Subcutaneous abdominal adipose tissue (tissue), 5 donors: Measurements from ENCODE around the gene UBASH3A.

ENCODE experiments used
- H3K27ac ChIP-seq: one replicate; pipeline ENCODE4 v1.7.0; 2013; ENCODE audit warnings: low read depth, mild to moderate bottlenecking, inconsistent platforms, low read length, moderate library complexity
- H3K27me3 ChIP-seq, 5 donors: one replicate each; pipeline ENCODE4 v1.7.0; 2013; ENCODE audit warnings: low read length in 5 of 5, inconsistent platforms in 1 of 5; ENCODE audit not compliant: control insufficient read depth in 5 of 5, insufficient read depth in 4 of 5
- H3K36me3 ChIP-seq, 5 donors: one replicate each; pipeline ENCODE4 v1.7.0; 2013; ENCODE audit warnings: low read length in 5 of 5; ENCODE audit not compliant: control insufficient read depth in 5 of 5, insufficient read depth in 5 of 5
- H3K4me1 ChIP-seq, 5 donors: one replicate each; pipeline ENCODE4 v1.7.0; 2013; ENCODE audit warnings: low read length in 5 of 5, mild to moderate bottlenecking in 3 of 5, moderate library complexity in 1 of 5; ENCODE audit not compliant: control insufficient read depth in 5 of 5, insufficient read depth in 5 of 5
- H3K4me3 ChIP-seq, 5 donors: one replicate each; pipeline ENCODE4 v1.7.0; 2013; ENCODE audit warnings: low read length in 5 of 5, low read depth in 1 of 5
- H3K9ac ChIP-seq, 5 donors: one replicate each; pipeline ENCODE4 v1.7.0; 2013; ENCODE audit warnings: low read length in 5 of 5, mild to moderate bottlenecking in 4 of 5, moderate library complexity in 3 of 5
- H3K9me3 ChIP-seq, 5 donors: one replicate each; pipeline ENCODE4 v1.7.0; 2013; ENCODE audit warnings: low read length in 5 of 5; ENCODE audit not compliant: control insufficient read depth in 5 of 5
- donor health status: healthy.
- donor health status: healthy.
- donor health status: healthy.
- donor health status: healthy.
- donor health status: healthy.

The UBASH3A gene

DNA sequence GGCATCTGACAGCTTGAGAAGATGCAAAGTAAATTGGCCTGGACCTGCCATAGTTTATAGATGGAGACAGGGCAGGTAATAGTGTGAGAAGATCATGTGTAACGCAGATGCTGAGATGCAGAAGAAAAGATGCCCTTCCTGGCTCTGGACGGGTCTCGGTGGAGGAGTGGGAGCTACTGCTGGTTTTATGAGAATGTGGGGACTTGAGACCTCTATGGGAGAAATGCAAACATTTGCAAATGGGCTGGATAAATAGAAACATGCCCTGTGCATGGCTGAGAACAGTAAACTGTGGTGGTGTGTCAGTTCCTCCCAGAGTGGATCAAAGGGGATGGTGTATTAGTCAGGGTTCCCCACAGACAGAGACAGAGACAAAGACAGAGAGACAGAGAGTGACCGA is 21.9 kb downstream of the UBASH3A start:
- Histone ChIP-seq H3K27ac (no peak overlapping the region), H3K36me3 (no peaks in the 10 kb centered on the region), H3K27me3 (peaks cover 0 to 28% (median 15%) of the 10 kb centered on the region in 5 donors), H3K9me3 (no peaks in the 10 kb centered on the region), H3K9ac (no peak overlapping the region), H3K4me1 (peaks cover 0 to 7% (median 0%) of the 10 kb centered on the region in 5 donors), H3K4me3 (no peak overlapping the region)

DNA sequence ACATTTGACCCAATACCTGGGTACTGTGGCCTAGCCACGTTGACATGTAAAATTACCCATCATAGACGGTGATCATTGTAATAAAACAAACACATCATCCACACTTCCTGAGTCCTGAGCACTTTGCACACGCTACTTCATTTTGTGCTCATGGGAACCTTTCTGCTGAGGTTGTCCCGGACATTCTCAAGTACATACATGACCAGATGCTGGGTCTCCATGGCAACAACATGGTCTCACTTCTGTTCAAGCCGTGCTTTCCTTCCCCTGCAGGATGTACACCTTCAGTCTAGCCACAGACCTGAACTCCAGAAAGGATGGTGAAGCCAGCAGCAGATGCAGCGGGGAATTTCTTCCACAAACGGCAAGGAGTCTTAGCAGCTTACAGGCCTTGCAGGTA is 22.7 kb downstream of the UBASH3A start:
- Histone ChIP-seq H3K9me3 (no peaks in the 10 kb centered on the region), H3K9ac (no peak overlapping the region), H3K27ac (no peak overlapping the region), H3K27me3 (peaks cover 0 to 22% (median 12%) of the 10 kb centered on the region in 5 donors), H3K4me1 (peaks cover 0 to 7% (median 0%) of the 10 kb centered on the region in 5 donors), H3K4me3 (no peak overlapping the region), H3K36me3 (no peaks in the 10 kb centered on the region)

DNA sequence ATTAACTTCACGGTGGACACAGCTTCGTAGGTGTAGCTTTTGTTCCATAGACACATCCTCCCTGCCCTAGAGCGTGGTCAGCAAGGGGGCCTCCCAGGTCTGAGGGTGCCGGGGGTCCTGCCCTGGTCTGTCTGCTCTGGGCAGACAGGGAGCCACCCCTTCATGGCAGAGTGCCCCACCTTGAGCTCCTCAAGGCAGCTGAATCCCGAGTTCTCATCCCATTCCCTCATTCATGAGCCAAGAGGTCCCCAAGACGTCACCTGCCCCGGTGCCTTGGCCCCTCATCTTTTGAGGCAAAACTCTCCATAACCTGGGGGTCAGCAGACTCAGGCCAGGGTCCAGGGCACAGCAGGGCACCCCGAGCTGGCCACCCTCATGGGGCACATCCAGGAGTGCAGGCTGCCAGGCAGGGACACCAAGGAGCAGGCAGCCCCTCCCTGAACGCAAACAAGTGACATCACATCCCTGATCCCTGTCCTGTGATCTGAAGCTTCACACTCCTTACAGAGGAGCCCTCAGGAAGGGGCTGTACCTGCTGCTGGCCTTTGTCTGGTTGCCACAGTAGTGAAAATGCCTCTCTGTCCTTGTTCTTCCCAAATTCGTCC is 23.3 kb downstream of the UBASH3A start:
- peaks cover 0 to 3% (median 1%) of the 10 kb centered on the region in 5 donors for H3K9me3 ChIP-seq
- H3K27me3 ChIP-seq: peaks cover 0 to 21% (median 12%) of the 10 kb centered on the region in 5 donors
- peaks cover 0 to 7% (median 0%) of the 10 kb centered on the region in 5 donors for H3K4me1 ChIP-seq
- no peak overlapping the region for H3K4me3 ChIP-seq
- H3K27ac ChIP-seq: no peak overlapping the region
- H3K9ac ChIP-seq: no peak overlapping the region
- H3K36me3 ChIP-seq: no peaks in the 10 kb centered on the region

GRCh38 chr21:42427809-42428419 is 24.2 kb downstream of the UBASH3A start:
- Histone ChIP-seq H3K27me3 (peaks cover 0 to 16% (median 12%) of the 10 kb centered on the region in 5 donors), H3K4me1 (peaks cover 0 to 7% (median 0%) of the 10 kb centered on the region in 5 donors), H3K27ac (no peak overlapping the region), H3K4me3 (no peak overlapping the region), H3K9me3 (peaks cover 6 to 11% (median 9%) of the 10 kb centered on the region in 5 donors), H3K36me3 (no peaks in the 10 kb centered on the region), H3K9ac (no peak overlapping the region)

DNA sequence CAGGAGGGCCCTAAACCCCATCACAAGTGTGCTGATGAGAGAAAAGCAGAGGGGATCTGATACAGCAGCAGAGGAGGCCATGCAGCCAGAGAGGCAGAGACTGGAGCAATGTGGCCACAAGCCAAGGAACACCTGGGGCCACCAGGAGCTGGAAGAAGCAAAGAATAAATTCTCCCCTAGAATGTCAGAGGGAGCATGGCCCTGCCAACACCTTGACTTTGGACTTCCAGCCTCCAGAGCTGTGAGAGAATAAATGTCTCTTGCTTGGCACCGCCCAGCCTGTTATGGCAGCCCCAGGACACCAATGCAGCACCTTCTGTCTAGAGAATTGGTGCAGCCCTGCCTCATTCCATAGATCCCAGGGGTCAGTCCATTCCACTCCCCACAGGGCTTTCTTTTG is 25.3 kb downstream of the UBASH3A start:
- Histone ChIP-seq H3K27ac (no peak overlapping the region), H3K4me1 (peaks cover 0 to 7% (median 0%) of the 10 kb centered on the region in 5 donors), H3K4me3 (no peak overlapping the region), H3K27me3 (peaks cover 5 to 15% (median 11%) of the 10 kb centered on the region in 5 donors), H3K9me3 (peaks cover 6 to 19% (median 14%) of the 10 kb centered on the region in 5 donors), H3K9ac (no peak overlapping the region), H3K36me3 (no peaks in the 10 kb centered on the region)

- H3K27ac ChIP-seq: no peak overlapping the region
- no peak overlapping the region for H3K4me3 ChIP-seq
- peaks cover 5 to 14% (median 8%) of the 10 kb centered on the region in 5 donors for H3K27me3 ChIP-seq
- peaks cover 0 to 7% (median 0%) of the 10 kb centered on the region in 5 donors for H3K4me1 ChIP-seq
- no peaks in the 10 kb centered on the region for H3K36me3 ChIP-seq
- peaks cover 6 to 21% (median 14%) of the 10 kb centered on the region in 5 donors for H3K9me3 ChIP-seq
- no peak overlapping the region for H3K9ac ChIP-seq
Observed at GRCh38 chr21:42429856-42430255, 26.2 kb downstream of the UBASH3A start.

GRCh38 chr21:42430521-42430920 is 26.8 kb downstream of the UBASH3A start:
- Histone ChIP-seq H3K4me1 (peaks cover 0 to 1% (median 0%) of the 10 kb centered on the region in 5 donors), H3K4me3 (no peak overlapping the region), H3K9me3 (peaks cover 6 to 21% (median 14%) of the 10 kb centered on the region in 5 donors), H3K36me3 (no peaks in the 10 kb centered on the region), H3K27me3 (peaks cover 5 to 14% (median 8%) of the 10 kb centered on the region in 5 donors), H3K27ac (no peak overlapping the region), H3K9ac (no peak overlapping the region)

GRCh38 chr21:42431196-42431595 is 27.5 kb downstream of the UBASH3A start:
- H3K4me3 ChIP-seq: no peak overlapping the region
- peaks cover 6 to 21% (median 14%) of the 10 kb centered on the region in 5 donors for H3K9me3 ChIP-seq
- no peaks in the 10 kb centered on the region for H3K4me1 ChIP-seq
- no peak overlapping the region for H3K9ac ChIP-seq
- H3K27ac ChIP-seq: no peak overlapping the region
- peaks cover 5 to 14% (median 8%) of the 10 kb centered on the region in 5 donors for H3K27me3 ChIP-seq
- no peaks in the 10 kb centered on the region for H3K36me3 ChIP-seq

- Histone ChIP-seq H3K4me3 (no peak overlapping the region), H3K27me3 (peaks cover 0 to 8% (median 7%) of the 10 kb centered on the region in 5 donors), H3K9ac (no peak overlapping the region), H3K27ac (no peak overlapping the region), H3K9me3 (peaks cover 6 to 21% (median 14%) of the 10 kb centered on the region in 5 donors), H3K4me1 (no peaks in the 10 kb centered on the region), H3K36me3 (no peaks in the 10 kb centered on the region)
Observed at GRCh38 chr21:42432695-42433094, 29.0 kb downstream of the UBASH3A start.

GRCh38 chr21:42433946-42434551 is 30.3 kb downstream of the UBASH3A start:
- no peaks in the 10 kb centered on the region for H3K36me3 ChIP-seq
- H3K9me3 ChIP-seq: peaks cover 6 to 21% (median 14%) of the 10 kb centered on the region in 5 donors
- no peak overlapping the region for H3K9ac ChIP-seq
- H3K4me1 ChIP-seq: no peaks in the 10 kb centered on the region
- no peak overlapping the region for H3K27ac ChIP-seq
- H3K4me3 ChIP-seq: no peak overlapping the region
- peaks cover 5 to 17% (median 9%) of the 10 kb centered on the region in 5 donors for H3K27me3 ChIP-seq
